SK-N-SH treated with all-trans-retinoic acid at 6 μM for 48 hours (cell line): ENCODE data around the gene RBM28.

ENCODE experiments used
- ATAC-seq: fragments of 200-7000 bp; cut with Tn5 transposase; 3 replicates; pipeline ENCODE4 v1.9.1; 2020; ENCODE audit warnings: mild to moderate bottlenecking, moderate library complexity
- ARNTL ChIP-seq: fragments of 450-650 bp; formaldehyde crosslinking; IDR thresholded peaks from 2 replicates; pipeline ENCODE4 v1.5.0; 2020; ENCODE audit warnings: low read depth, mild to moderate bottlenecking, moderate library complexity, borderline replicate concordance
- BACH2 ChIP-seq: fragments of 250-450 bp; sonication (Bioruptor Pico); IDR thresholded peaks from 2 replicates; pipeline ENCODE4 v1.9.0; 2021; ENCODE audit warnings: mild to moderate bottlenecking, borderline replicate concordance
- CSDC2 ChIP-seq: fragments of 250-450 bp; sonication (Bioruptor Pico); IDR thresholded peaks from 2 replicates; pipeline ENCODE4 v1.5.0; 2020; ENCODE audit warnings: mild to moderate bottlenecking, moderate library complexity
- CSRNP3 ChIP-seq: fragments of 250-450 bp; sonication (Bioruptor Pico); IDR thresholded peaks from 2 replicates; pipeline ENCODE4 v1.5.1; 2021; ENCODE audit warnings: mild to moderate bottlenecking, moderate library complexity
- ESRRG ChIP-seq: fragments of 250-450 bp; sonication (Bioruptor Pico); IDR thresholded peaks from 2 replicates; pipeline ENCODE4 v1.6.1; 2021; ENCODE audit warnings: mild to moderate bottlenecking
- GLIS3 ChIP-seq: fragments of 250-450 bp; sonication (Bioruptor Pico); IDR thresholded peaks from 2 replicates; pipeline ENCODE4 v1.5.0; 2020; ENCODE audit warnings: mild to moderate bottlenecking, moderate library complexity
- ISL1 ChIP-seq: fragments of 250-450 bp; sonication (Bioruptor Pico); IDR thresholded peaks from 2 replicates; pipeline ENCODE4 v2.1.2; 2022; ENCODE audit warnings: mild to moderate bottlenecking, moderate library complexity
- OSR1 ChIP-seq: fragments of 250-450 bp; sonication (Bioruptor Pico); IDR thresholded peaks from 2 replicates; pipeline ENCODE4 v1.8.0; 2022; ENCODE audit warnings: moderate library complexity, mild to moderate bottlenecking, inconsistent platforms
- PATZ1 ChIP-seq: fragments of 250-450 bp; sonication (Bioruptor Pico); IDR thresholded peaks from 2 replicates; pipeline ENCODE4 v1.8.0; 2020; ENCODE audit warnings: mild to moderate bottlenecking, moderate library complexity, borderline replicate concordance
- POU6F1 ChIP-seq: fragments of 250-450 bp; sonication (Bioruptor Pico); IDR thresholded peaks from 2 replicates; pipeline ENCODE4 v1.8.0; 2021; ENCODE audit warnings: low read depth, mild to moderate bottlenecking, moderate library complexity, borderline replicate concordance
- PPARA ChIP-seq: fragments of 250-450 bp; sonication (Bioruptor Pico); IDR thresholded peaks from 2 replicates; pipeline ENCODE4 v1.5.0; 2020; ENCODE audit warnings: mild to moderate bottlenecking, borderline replicate concordance
- SNAI2 ChIP-seq: fragments of 250-450 bp; sonication (Bioruptor Pico); IDR thresholded peaks from 2 replicates; pipeline ENCODE4 v1.5.0; 2020; ENCODE audit warnings: mild to moderate bottlenecking, moderate library complexity
- TCF4 ChIP-seq: fragments of 250-450 bp; sonication (Bioruptor Pico); IDR thresholded peaks from 2 replicates; pipeline ENCODE4 v1.8.0; 2021; ENCODE audit warnings: mild to moderate bottlenecking, moderate library complexity, borderline replicate concordance
- TOX ChIP-seq: fragments of 250-450 bp; sonication (Bioruptor Pico); IDR thresholded peaks from 2 replicates; pipeline ENCODE4 v1.8.0; 2021; ENCODE audit warnings: mild to moderate bottlenecking, moderate library complexity, borderline replicate concordance
- ZC3H10 ChIP-seq: fragments of 250-450 bp; sonication (Bioruptor Pico); IDR thresholded peaks from 2 replicates; pipeline ENCODE4 v1.5.1; 2021; ENCODE audit warnings: mild to moderate bottlenecking, moderate library complexity
- ZFP3 ChIP-seq: fragments of 250-450 bp; sonication (Bioruptor Pico); IDR thresholded peaks from 2 replicates; pipeline ENCODE4 v1.5.0; 2020; ENCODE audit warnings: mild to moderate bottlenecking, moderate library complexity
- ZFP30 ChIP-seq: fragments of 450-650 bp; formaldehyde crosslinking; IDR thresholded peaks from 2 replicates; pipeline ENCODE4 v1.5.0; 2022; ENCODE audit warnings: mild to moderate bottlenecking, moderate library complexity
- ZNF565 ChIP-seq: fragments of 450-650 bp; formaldehyde crosslinking; conservative IDR thresholded peaks from 2 replicates; pipeline ENCODE4 v1.5.0; 2020; ENCODE audit warnings: low read depth, mild to moderate bottlenecking, moderate library complexity
- ZNF70 ChIP-seq: fragments of 450-650 bp; formaldehyde crosslinking; IDR thresholded peaks from 2 replicates; pipeline ENCODE4 v1.5.0; 2020; ENCODE audit warnings: mild to moderate bottlenecking, moderate library complexity
- ZNF8 ChIP-seq: fragments of 450-650 bp; formaldehyde crosslinking; IDR thresholded peaks from 2 replicates; pipeline ENCODE4 v1.5.0; 2020; ENCODE audit warnings: mild to moderate bottlenecking, moderate library complexity
- TF ChIP-seq, protein P1 (sequence below): fragments of 250-450 bp; sonication (Bioruptor Pico); IDR thresholded peaks from 2 replicates; pipeline ENCODE4 v1.5.1; 2020; ENCODE audit warnings: low read depth, mild to moderate bottlenecking, moderate library complexity
- TF ChIP-seq, protein P2 (sequence below): fragments of 250-450 bp; sonication (Bioruptor Pico); IDR thresholded peaks from 2 replicates; pipeline ENCODE4 v1.5.0; 2020; ENCODE audit warnings: mild to moderate bottlenecking, moderate library complexity

Gene RBM28

DNA sequence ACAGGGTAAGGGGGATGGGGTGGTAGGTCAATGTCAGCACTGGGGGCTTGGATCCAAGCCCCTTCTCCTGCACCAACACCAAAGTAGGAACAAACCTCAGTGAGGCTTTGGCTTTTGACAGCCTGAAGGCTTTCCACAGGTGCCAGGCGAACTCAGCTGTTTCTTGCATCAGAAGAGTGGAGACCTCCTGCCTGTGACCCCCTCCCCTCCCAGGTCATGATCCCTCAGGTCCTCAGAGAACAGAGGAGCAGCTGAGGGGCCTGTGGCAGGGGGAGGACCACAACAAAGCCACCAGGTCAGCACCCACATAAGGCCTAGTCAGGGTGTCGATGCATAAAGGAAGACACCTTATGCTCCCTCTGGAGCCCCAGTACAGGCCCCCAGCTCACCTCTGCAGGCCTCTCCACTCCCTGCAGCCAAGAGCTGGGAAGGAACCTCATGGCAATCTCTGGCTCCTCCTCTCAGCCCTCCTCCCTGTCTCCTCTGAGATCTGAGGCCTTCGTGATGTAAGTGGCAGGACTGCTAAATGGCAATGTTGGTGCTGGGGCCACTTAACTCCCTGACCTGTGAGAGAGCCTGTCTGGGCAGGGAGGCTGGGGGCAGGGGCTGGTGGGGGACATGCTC, 36.9 kb upstream of the RBM28 start:
- peak; percentile 7; the same call in 2 of the 3 replicates for ATAC-seq
- TF ChIP-seq BACH2 (CRISPR knock-in tag): no peak
- TF ChIP-seq ZFP30 (CRISPR knock-in tag): no peak
- TF ChIP-seq, protein P1, sequence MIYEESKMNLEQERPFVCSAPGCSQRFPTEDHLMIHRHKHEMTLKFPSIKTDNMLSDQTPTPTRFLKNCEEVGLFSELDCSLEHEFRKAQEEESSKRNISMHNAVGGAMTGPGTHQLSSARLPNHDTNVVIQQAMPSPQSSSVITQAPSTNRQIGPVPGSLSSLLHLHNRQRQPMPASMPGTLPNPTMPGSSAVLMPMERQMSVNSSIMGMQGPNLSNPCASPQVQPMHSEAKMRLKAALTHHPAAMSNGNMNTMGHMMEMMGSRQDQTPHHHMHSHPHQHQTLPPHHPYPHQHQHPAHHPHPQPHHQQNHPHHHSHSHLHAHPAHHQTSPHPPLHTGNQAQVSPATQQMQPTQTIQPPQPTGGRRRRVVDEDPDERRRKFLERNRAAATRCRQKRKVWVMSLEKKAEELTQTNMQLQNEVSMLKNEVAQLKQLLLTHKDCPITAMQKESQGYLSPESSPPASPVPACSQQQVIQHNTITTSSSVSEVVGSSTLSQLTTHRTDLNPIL: no peak
- TF ChIP-seq ZNF70 (CRISPR knock-in tag): no peak
- TF ChIP-seq ZNF565 (CRISPR knock-in tag): no peak
- TF ChIP-seq ZFP3 (CRISPR knock-in tag): no peak
- no peak for TF ChIP-seq TCF4 (CRISPR knock-in tag)
- TF ChIP-seq TOX (CRISPR knock-in tag): no peak

- no peak for ATAC-seq
Observed at GRCh38 chr7:128379900-128380479, 36.3 kb upstream of the RBM28 start.

GRCh38 chr7:128378637-128379036, 34.9 kb upstream of the RBM28 start:
- no peak for TF ChIP-seq ZFP3 (CRISPR knock-in tag)
- no peak for TF ChIP-seq ZNF565 (CRISPR knock-in tag)
- TF ChIP-seq POU6F1: no peak
- TF ChIP-seq, protein P2, sequence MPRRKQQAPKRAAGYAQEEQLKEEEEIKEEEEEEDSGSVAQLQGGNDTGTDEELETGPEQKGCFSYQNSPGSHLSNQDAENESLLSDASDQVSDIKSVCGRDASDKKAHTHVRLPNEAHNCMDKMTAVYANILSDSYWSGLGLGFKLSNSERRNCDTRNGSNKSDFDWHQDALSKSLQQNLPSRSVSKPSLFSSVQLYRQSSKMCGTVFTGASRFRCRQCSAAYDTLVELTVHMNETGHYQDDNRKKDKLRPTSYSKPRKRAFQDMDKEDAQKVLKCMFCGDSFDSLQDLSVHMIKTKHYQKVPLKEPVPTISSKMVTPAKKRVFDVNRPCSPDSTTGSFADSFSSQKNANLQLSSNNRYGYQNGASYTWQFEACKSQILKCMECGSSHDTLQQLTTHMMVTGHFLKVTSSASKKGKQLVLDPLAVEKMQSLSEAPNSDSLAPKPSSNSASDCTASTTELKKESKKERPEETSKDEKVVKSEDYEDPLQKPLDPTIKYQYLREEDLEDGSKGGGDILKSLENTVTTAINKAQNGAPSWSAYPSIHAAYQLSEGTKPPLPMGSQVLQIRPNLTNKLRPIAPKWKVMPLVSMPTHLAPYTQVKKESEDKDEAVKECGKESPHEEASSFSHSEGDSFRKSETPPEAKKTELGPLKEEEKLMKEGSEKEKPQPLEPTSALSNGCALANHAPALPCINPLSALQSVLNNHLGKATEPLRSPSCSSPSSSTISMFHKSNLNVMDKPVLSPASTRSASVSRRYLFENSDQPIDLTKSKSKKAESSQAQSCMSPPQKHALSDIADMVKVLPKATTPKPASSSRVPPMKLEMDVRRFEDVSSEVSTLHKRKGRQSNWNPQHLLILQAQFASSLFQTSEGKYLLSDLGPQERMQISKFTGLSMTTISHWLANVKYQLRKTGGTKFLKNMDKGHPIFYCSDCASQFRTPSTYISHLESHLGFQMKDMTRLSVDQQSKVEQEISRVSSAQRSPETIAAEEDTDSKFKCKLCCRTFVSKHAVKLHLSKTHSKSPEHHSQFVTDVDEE: no peak
- no peak for TF ChIP-seq ZNF8 (CRISPR knock-in tag)
- TF ChIP-seq ZFP30 (CRISPR knock-in tag): no peak
- TF ChIP-seq PATZ1 (CRISPR knock-in tag): no peak
- TF ChIP-seq TOX (CRISPR knock-in tag): no peak
- no peak for TF ChIP-seq OSR1
- no peak for TF ChIP-seq ESRRG (CRISPR knock-in tag)
- TF ChIP-seq ZNF70 (CRISPR knock-in tag): no peak
- TF ChIP-seq ZC3H10 (CRISPR knock-in tag): no peak
- no peak for TF ChIP-seq CSRNP3
- TF ChIP-seq ISL1 (CRISPR knock-in tag): no peak
- no peak for TF ChIP-seq SNAI2 (CRISPR knock-in tag)
- no peak for TF ChIP-seq CSDC2 (CRISPR knock-in tag)
- ATAC-seq: peak; percentile 25; the same call in 1 of the 3 replicates

More at GRCh38 chr7:128379900-128380479, 36.3 kb upstream of the RBM28 start:
- TF ChIP-seq TOX (CRISPR knock-in tag): no peak
- TF ChIP-seq ISL1 (CRISPR knock-in tag): no peak
- TF ChIP-seq, protein P1: no peak
- TF ChIP-seq PPARA (CRISPR knock-in tag): no peak
- no peak for TF ChIP-seq ZNF8 (CRISPR knock-in tag)
- TF ChIP-seq ARNTL (CRISPR knock-in tag): no peak
- TF ChIP-seq POU6F1: no peak
- no peak for TF ChIP-seq ZNF565 (CRISPR knock-in tag)
- TF ChIP-seq GLIS3: no peak
